DMS79 (cell line): ENCODE measurements around the gene UTP4.
"Not testable (repeated sequence)": the region's sequence is repeated elsewhere in the genome, so short reads cannot be mapped to it uniquely, and the experiment has no call there.

Source experiments
- DNase-seq: peaks from one replicate; lab custom pipeline; 2025; lab: John Stamatoyannopoulos, UW

Gene UTP4

GRCh38 chr16:69110406-69110805, 22.0 kb upstream of the UTP4 start:
- DNase-seq, result no peak

DNA sequence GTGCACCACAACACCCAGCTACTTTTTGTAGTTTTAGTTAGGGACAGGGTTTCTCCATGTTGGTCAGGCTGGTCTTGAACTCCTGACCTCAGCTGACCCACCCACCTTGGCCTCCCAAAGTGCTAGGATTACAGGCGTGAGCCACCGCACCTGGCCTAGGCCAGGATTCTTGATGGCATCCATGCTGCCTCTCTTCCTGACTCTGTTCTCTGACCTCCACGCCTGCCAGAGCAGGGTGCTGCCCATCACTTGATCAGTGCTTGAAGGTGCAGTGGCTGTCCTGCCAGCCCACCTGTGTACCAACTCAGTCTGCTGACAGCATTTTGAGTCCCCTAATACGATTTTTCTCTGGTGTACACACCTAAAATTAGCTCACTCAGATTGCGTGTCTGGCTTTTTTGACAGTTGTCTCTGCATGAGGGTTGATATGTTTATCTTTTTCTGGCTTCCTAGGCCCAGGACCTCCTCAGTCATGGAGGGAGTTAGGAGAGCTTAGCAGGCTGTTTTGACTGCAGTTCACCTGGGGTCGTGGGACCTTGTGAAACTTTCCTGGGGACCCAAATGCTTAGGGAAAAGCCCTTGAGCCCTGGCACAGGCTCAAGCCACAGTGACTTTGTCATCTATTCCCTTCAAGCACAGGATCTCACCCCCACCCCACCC, 21.1 kb upstream of the UTP4 start:
- no peak for DNase-seq

- no peak for DNase-seq
These were observed 20.6 kb upstream of the UTP4 start for GRCh38 chr16:69111876-69112230.

- no peak for DNase-seq
These were observed 19.9 kb upstream of the UTP4 start for GRCh38 chr16:69112285-69113129.

- DNase-seq, result no peak
These were observed 19.2 kb upstream of the UTP4 start for GRCh38 chr16:69113216-69113615.

- no peak for DNase-seq
These were observed 18.0 kb upstream of the UTP4 start for GRCh38 chr16:69114346-69114975.

- no peak for DNase-seq
These were observed 17.5 kb upstream of the UTP4 start for GRCh38 chr16:69114976-69115355.

DNA sequence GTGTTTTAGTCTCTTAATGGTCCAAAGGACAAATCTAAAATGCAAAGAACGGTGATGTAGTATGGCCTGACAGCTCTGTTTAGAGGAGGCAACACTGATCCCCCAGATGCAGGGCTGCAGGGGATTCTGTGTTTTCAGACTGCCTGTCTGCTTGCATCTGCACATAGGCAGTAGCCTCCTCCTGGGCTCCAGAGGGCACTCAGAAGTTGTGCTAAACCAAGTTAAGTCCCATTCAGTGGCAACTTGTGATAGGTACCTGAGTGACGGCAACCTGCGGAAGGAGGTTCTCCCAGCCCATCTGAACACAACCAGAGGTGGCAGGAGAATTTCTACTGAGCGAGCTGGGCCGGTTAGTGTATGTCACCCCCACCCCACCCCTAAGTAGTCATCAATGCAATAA, 17.1 kb upstream of the UTP4 start:
- no peak for DNase-seq

DNA sequence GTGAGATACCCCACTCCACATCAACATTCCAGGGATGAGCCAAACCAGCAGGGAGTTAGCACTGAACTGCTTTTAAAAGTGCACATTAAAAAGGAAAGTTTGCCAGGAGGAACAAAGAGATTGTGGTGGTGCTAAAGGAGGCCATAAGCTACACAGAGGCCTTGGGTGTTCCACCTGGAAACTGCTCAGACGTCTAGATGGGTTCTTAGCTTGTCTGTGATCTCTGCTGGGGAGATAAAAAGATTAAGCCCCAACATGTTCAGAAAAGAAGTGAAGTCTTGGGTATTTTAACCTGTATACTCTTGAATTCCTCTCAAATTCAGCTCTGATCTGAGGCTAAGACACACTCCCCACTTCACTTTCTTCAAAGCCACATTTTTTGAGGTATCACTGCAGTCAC, 16.6 kb upstream of the UTP4 start:
- DNase-seq, result no peak

DNA sequence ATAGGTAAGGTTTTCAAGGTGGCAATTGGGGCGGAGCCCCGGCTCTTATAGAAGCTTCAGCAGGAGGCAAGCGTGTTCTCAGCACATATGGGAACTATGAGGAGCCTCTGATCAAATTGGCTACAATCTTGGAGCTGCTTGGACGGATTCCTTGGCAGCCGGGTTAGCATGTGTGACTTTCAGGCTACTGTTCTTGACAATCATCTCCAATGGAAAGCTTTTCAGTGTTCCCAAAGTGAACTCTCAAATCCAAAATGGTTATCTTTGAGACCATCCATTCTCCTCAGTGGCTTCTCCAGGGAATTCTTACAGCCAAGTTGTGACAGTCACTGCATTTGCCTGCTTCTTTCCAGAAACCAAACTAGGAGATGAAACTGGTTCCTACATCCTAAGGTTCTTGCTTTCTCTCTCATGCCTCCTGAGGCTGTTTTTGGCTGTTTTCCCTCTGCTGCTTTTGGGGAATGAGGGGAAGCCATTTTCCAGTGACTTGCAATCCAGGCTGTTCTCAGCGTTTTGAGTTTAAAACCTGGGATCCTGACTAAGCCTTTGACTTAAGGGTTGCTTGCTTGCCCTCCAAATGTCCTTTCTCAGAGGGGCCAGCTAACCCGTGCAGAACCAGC, 16.1 kb upstream of the UTP4 start:
- no peak for DNase-seq

- no peak for DNase-seq
These were observed 15.5 kb upstream of the UTP4 start for GRCh38 chr16:69116906-69117305.

DNA sequence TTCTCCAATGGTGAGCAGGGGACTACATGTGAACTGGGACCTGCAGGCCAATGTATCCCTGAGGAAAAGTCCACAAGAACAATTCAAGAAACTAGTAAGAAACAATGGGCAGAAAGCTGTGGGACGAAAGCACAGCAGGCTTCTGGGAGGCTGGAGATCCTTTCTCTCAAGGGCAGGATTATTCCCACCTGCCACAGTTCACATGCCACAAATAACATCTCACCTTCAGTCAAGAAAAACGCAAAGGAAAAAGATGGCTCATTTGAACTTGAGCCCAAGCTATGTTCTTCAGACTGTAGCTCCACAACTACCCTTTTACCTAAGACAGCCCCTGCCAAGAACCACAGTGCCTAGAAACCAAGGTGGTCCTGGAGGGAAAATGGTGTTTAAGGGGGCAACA, 14.0 kb upstream of the UTP4 start:
- DNase-seq, result no peak

- DNase-seq, result no peak
These were observed 13.5 kb upstream of the UTP4 start for GRCh38 chr16:69118994-69119393.

DNA sequence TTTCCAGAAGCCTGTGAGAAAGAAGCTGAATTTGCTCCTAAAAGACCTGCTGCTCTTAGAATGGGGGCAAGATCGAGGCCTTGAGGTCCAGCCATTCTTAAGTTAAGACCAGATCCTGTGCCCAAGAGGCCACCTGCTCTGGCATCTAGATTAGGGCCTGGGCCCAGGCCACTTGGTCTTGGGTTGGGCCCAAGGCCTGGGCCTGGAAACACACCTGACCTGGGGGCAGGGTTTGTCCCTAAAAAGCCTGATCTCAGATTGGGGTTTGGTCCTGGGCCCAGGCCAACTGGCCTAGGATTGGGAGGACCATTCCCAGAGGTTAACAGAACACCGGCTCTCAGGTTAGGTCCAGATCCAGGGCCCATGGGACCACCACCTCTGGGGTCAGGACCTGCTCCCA, 12.9 kb upstream of the UTP4 start:
- no peak for DNase-seq

DNA sequence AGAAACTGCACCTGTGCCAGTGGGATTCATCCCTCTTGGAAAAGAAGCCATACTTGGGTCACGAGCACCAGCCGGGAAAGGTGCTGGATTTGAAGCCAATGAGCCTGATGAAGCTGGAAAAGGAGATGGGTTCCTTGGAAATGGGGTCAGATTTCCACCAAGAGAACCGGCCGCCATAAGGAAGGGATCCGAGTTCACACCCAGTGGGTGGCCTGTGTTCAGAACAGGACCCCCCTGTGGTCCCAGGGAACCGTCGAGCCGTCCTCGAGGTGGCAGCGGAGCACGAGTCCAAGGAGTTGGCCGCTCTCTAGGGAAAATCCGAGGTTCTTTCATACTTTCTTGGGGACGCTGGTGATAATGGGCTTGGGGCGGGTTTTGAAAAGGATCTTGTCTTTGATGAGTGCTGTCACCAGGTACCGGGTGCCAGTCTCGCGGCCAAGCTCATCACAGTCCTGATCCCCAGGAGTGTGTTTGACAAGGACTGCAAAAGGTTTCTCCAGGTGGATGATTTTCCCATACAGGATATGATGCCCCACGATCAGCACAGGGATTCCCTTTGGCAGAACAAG, 12.3 kb upstream of the UTP4 start:
- DNase-seq, result no peak

DNA sequence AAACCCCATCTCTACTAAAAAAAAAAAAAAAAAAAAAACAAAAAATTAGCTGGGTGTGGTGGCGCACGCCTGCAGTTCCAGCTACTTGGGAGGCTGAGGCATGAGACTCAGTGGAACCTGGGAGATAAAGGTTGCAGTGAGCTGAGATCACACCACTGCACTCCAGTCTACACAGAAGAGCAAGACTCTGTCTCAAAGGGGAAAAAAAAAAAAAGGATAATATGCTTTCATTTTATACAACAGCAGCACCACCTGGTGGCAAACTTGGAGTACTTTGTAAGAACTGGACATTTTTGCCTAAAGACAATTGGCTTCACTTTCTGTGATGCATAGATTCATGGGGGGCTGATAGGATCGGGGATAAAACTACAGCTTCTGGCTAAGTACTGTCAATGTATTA, 8.5 kb upstream of the UTP4 start:
- no peak for DNase-seq

DNA sequence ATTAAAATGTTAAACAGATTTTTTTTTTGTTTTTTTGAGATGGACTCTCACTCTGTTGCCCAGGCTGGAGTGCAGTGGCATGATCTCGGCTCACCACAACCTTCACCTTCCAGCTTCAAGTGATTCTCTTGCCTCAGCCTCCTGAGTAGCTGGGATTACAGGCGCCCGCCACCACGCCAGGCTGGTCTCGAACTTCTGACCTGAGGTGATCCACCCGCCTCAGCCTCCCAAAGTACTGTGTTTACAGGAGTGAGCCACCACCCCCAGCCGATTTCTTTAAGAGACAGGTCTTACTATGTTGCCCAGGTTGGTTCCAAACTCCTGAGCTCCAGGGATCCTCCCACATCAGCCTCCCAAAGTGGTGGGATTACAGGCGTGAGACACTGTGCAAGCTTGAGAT, 8.0 kb upstream of the UTP4 start:
- DNase-seq, result not testable (repeated sequence)

GRCh38 chr16:69124961-69125360, 7.5 kb upstream of the UTP4 start:
- DNase-seq, result not testable (repeated sequence)

GRCh38 chr16:69126221-69126620, 6.2 kb upstream of the UTP4 start:
- no peak for DNase-seq

- not testable (repeated sequence) for DNase-seq
These were observed 5.6 kb upstream of the UTP4 start for GRCh38 chr16:69126801-69127200.

DNA sequence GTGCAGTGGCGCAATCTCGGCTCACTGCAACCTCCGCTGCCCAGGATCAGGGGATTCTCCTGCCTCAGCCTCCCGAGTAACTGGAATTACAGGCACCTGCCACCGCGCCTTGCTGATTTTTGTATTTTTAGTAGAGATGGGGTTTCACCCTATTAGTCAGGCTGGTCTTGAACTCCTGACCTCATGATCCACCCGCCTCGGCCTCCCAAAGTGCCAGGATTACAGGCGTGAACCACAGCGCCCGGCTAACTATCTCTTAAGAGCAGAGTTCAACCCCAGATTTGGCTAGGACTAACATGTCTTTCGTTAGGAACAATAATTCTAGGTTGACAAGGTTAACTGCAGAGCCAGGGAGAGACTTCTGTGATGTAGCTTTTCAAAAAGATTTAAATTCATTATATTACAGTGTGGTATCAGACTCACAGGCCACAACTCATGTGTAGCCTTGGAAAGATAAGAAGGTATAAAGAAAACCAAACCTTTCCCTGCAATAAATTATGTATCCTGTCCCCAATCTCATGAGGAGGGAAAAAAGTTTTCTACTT, 4.4 kb upstream of the UTP4 start:
- DNase-seq, result no peak

- DNase-seq, result no peak
These were observed 2.0 kb upstream of the UTP4 start for GRCh38 chr16:69130461-69130860.
